ENCODE measurements around the gene DNAAF1.

GRCh38 chr16:84183572-84183875 is 38.4 kb downstream of the DNAAF1 start:
- no peak for TF ChIP-seq CTCF (conservative IDR thresholded peaks at IDR 0.05; ENCODE audit: low read depth, low read length)
- no peak for TF ChIP-seq RFX5 (IDR thresholded peaks at IDR 0.05; ENCODE audit: low read depth, low read length)
- TF ChIP-seq BHLHE40 (IDR thresholded peaks at IDR 0.05; ENCODE audit: low read depth, low read length) = no peak
- TF ChIP-seq SMC3 (IDR thresholded peaks at IDR 0.05; ENCODE audit: low read depth, low read length) = no peak
- no peak for TF ChIP-seq POLR2A (IDR thresholded peaks at IDR 0.05; ENCODE audit: low read depth, low read length)
- no peak for TF ChIP-seq MAFK (IDR thresholded peaks at IDR 0.05; ENCODE audit: low read depth, low read length)
- TF ChIP-seq NFE2L2 (IDR thresholded peaks at IDR 0.05; ENCODE audit: low read depth, low read length) = no peak
